ENCODE results near the gene ARHGEF28. TPM values are rescaled to one million over a fixed set of nuclear protein-coding genes. Genes with fewer than 3 reads are reported as not detected.

Gene ARHGEF28
- total and polyA plus RNA-seq, 4 experiments from 2014 or later = not detected

GRCh38 chr5:73973135-73973534 is 347.1 kb downstream of the ARHGEF28 start:
- H3K4me1 ChIP-seq (ENCODE audit: insufficient read depth, low read length) = no peaks in the 10 kb centered on the region
- no peaks in the 10 kb centered on the region for H3K36me3 Mint-ChIP-seq
- H3K4me1 Mint-ChIP-seq = no peaks in the 10 kb centered on the region
- ChIA-PET CTCF (ENCODE audit: partially characterized antibody) (no interaction called here), POLR2A (ENCODE audit: partially characterized antibody) (no interaction called here)
- no peak overlapping the region for H3K4me3 ChIP-seq (ENCODE audit: low read length in 2 of 2)
- H3K4me3 Mint-ChIP-seq = no peak overlapping the region
- no peak for DNase-seq
- H3K27ac ChIP-seq (ENCODE audit: low read depth, low read length) = no peak overlapping the region
- H3K9me3 Mint-ChIP-seq = peaks cover 0 to 5% (median 0%) of the 10 kb centered on the region in 8 donors
- no peak overlapping the region for H3K27ac Mint-ChIP-seq
- peaks cover 7 to 9% of the 10 kb centered on the region in 2 donors for H3K27me3 Mint-ChIP-seq
- intact Hi-C loops (cut with micrococcal nuclease) = no loop called here
- H3K27me3 ChIP-seq (ENCODE audit: insufficient read depth, low read length) = no peaks in the 10 kb centered on the region
- no peaks in the 10 kb centered on the region for H3K36me3 ChIP-seq (ENCODE audit: insufficient read depth, low read length)
- no peaks in the 10 kb centered on the region for H3K9me3 ChIP-seq (ENCODE audit: control insufficient read depth in 1 of 2, low read length in 2 of 2)

- no peak overlapping the region for H3K4me3 ChIP-seq (ENCODE audit: low read length in 2 of 2)
- Mint-ChIP-seq H3K4me3 (no peak overlapping the region), H3K27ac (no peak overlapping the region), H3K27me3 (peaks cover 6 to 11% of the 10 kb centered on the region in 2 donors), H3K9me3 (peaks cover 0 to 5% (median 0%) of the 10 kb centered on the region in 8 donors), H3K36me3 (no peaks in the 10 kb centered on the region), H3K4me1 (no peaks in the 10 kb centered on the region)
- no peak overlapping the region for H3K27ac ChIP-seq (ENCODE audit: low read depth, low read length)
- intact Hi-C loops (cut with micrococcal nuclease) = no loop called here
- no peaks in the 10 kb centered on the region for H3K36me3 ChIP-seq (ENCODE audit: insufficient read depth, low read length)
- H3K4me1 ChIP-seq (ENCODE audit: insufficient read depth, low read length) = no peaks in the 10 kb centered on the region
- POLR2A ChIA-PET (ENCODE audit: partially characterized antibody) = no interaction called here
- no peaks in the 10 kb centered on the region for H3K9me3 ChIP-seq (ENCODE audit: control insufficient read depth in 1 of 2, low read length in 2 of 2)
- CTCF ChIA-PET (ENCODE audit: partially characterized antibody) = no interaction called here
- no peaks in the 10 kb centered on the region for H3K27me3 ChIP-seq (ENCODE audit: insufficient read depth, low read length)
- no peak for DNase-seq
These were observed 348.9 kb downstream of the ARHGEF28 start for GRCh38 chr5:73974871-73975360.

- Histone ChIP-seq H3K4me3 (ENCODE audit: low read length in 2 of 2) (no peak overlapping the region), H3K9me3 (ENCODE audit: control insufficient read depth in 1 of 2, low read length in 2 of 2) (no peaks in the 10 kb centered on the region), H3K27ac (ENCODE audit: low read depth, low read length) (no peak overlapping the region), H3K27me3 (ENCODE audit: insufficient read depth, low read length) (no peaks in the 10 kb centered on the region), H3K36me3 (ENCODE audit: insufficient read depth, low read length) (no peaks in the 10 kb centered on the region), H3K4me1 (ENCODE audit: insufficient read depth, low read length) (no peaks in the 10 kb centered on the region)
- Mint-ChIP-seq H3K4me1 (no peaks in the 10 kb centered on the region), H3K9me3 (peaks cover 0 to 5% (median 0%) of the 10 kb centered on the region in 8 donors), H3K27ac (no peak overlapping the region), H3K27me3 (peaks cover 6 to 9% of the 10 kb centered on the region in 2 donors), H3K36me3 (no peaks in the 10 kb centered on the region), H3K4me3 (no peak overlapping the region)
- ChIA-PET POLR2A (ENCODE audit: partially characterized antibody) (no interaction called here), CTCF (ENCODE audit: partially characterized antibody) (no interaction called here)
- no peak for DNase-seq
- intact Hi-C loops (cut with micrococcal nuclease) = no loop called here
These were observed 349.8 kb downstream of the ARHGEF28 start for GRCh38 chr5:73975845-73976244.

- Histone ChIP-seq H3K4me1 (ENCODE audit: insufficient read depth, low read length) (no peaks in the 10 kb centered on the region), H3K36me3 (ENCODE audit: insufficient read depth, low read length) (no peaks in the 10 kb centered on the region), H3K27me3 (ENCODE audit: insufficient read depth, low read length) (no peaks in the 10 kb centered on the region), H3K27ac (ENCODE audit: low read depth, low read length) (no peak overlapping the region), H3K9me3 (ENCODE audit: control insufficient read depth in 1 of 2, low read length in 2 of 2) (no peaks in the 10 kb centered on the region), H3K4me3 (ENCODE audit: low read length in 2 of 2) (no peak overlapping the region)
- intact Hi-C loops (cut with micrococcal nuclease) = no loop called here
- ChIA-PET CTCF (ENCODE audit: partially characterized antibody) (no interaction called here), POLR2A (ENCODE audit: partially characterized antibody) (no interaction called here)
- no peaks in the 10 kb centered on the region for H3K4me1 Mint-ChIP-seq
- H3K27me3 Mint-ChIP-seq = peaks cover 6 to 8% of the 10 kb centered on the region in 2 donors
- peaks cover 0 to 5% (median 0%) of the 10 kb centered on the region in 8 donors for H3K9me3 Mint-ChIP-seq
- no peaks in the 10 kb centered on the region for H3K36me3 Mint-ChIP-seq
- no peak overlapping the region for H3K4me3 Mint-ChIP-seq
- no peak overlapping the region for H3K27ac Mint-ChIP-seq
- DNase-seq = no peak
These were observed 351.1 kb downstream of the ARHGEF28 start for GRCh38 chr5:73977146-73977545.

- Histone ChIP-seq H3K4me3 (ENCODE audit: low read length in 2 of 2) (no peak overlapping the region), H3K27me3 (ENCODE audit: insufficient read depth, low read length) (no peaks in the 10 kb centered on the region), H3K36me3 (ENCODE audit: insufficient read depth, low read length) (no peaks in the 10 kb centered on the region), H3K4me1 (ENCODE audit: insufficient read depth, low read length) (no peaks in the 10 kb centered on the region), H3K27ac (ENCODE audit: low read depth, low read length) (no peak overlapping the region), H3K9me3 (ENCODE audit: control insufficient read depth in 1 of 2, low read length in 2 of 2) (no peaks in the 10 kb centered on the region)
- no peak overlapping the region for H3K4me3 Mint-ChIP-seq
- no peak for DNase-seq
- intact Hi-C loops (cut with micrococcal nuclease) = no loop called here
- H3K27ac Mint-ChIP-seq = no peak overlapping the region
- H3K36me3 Mint-ChIP-seq = no peaks in the 10 kb centered on the region
- ChIA-PET POLR2A (ENCODE audit: partially characterized antibody) (no interaction called here), CTCF (ENCODE audit: partially characterized antibody) (no interaction called here)
- H3K4me1 Mint-ChIP-seq = no peaks in the 10 kb centered on the region
- H3K9me3 Mint-ChIP-seq = no peaks in the 10 kb centered on the region
- peaks cover 4 to 7% of the 10 kb centered on the region in 2 donors for H3K27me3 Mint-ChIP-seq
These were observed 353.3 kb downstream of the ARHGEF28 start for GRCh38 chr5:73979321-73979720.

GRCh38 chr5:73981704-73982103 is 355.7 kb downstream of the ARHGEF28 start:
- POLR2A ChIA-PET (ENCODE audit: partially characterized antibody) = no interaction called here
- Mint-ChIP-seq H3K36me3 (no peaks in the 10 kb centered on the region), H3K4me1 (no peaks in the 10 kb centered on the region), H3K27ac (no peak overlapping the region), H3K4me3 (no peak overlapping the region), H3K27me3 (peaks cover 5 to 10% of the 10 kb centered on the region in 2 donors), H3K9me3 (no peaks in the 10 kb centered on the region)
- no peak for DNase-seq
- no peaks in the 10 kb centered on the region for H3K27me3 ChIP-seq (ENCODE audit: insufficient read depth, low read length)
- H3K27ac ChIP-seq (ENCODE audit: low read depth, low read length) = no peak overlapping the region
- CTCF ChIA-PET (ENCODE audit: partially characterized antibody) = no interaction called here
- no peak overlapping the region for H3K4me3 ChIP-seq (ENCODE audit: low read length in 2 of 2)
- intact Hi-C loops (cut with micrococcal nuclease) = no loop called here
- no peaks in the 10 kb centered on the region for H3K4me1 ChIP-seq (ENCODE audit: insufficient read depth, low read length)
- no peaks in the 10 kb centered on the region for H3K36me3 ChIP-seq (ENCODE audit: insufficient read depth, low read length)
- H3K9me3 ChIP-seq (ENCODE audit: control insufficient read depth in 1 of 2, low read length in 2 of 2) = no peaks in the 10 kb centered on the region

GRCh38 chr5:73983644-73984043 is 357.6 kb downstream of the ARHGEF28 start:
- Mint-ChIP-seq H3K36me3 (no peaks in the 10 kb centered on the region), H3K27me3 (peaks cover 3 to 6% of the 10 kb centered on the region in 2 donors), H3K9me3 (no peaks in the 10 kb centered on the region), H3K4me3 (no peak overlapping the region), H3K4me1 (no peaks in the 10 kb centered on the region), H3K27ac (no peak overlapping the region)
- no peaks in the 10 kb centered on the region for H3K36me3 ChIP-seq (ENCODE audit: insufficient read depth, low read length)
- H3K4me3 ChIP-seq (ENCODE audit: low read length in 2 of 2) = no peak overlapping the region
- no peaks in the 10 kb centered on the region for H3K9me3 ChIP-seq (ENCODE audit: control insufficient read depth in 1 of 2, low read length in 2 of 2)
- no peak for DNase-seq
- ChIA-PET CTCF (ENCODE audit: partially characterized antibody) (no interaction called here), POLR2A (ENCODE audit: partially characterized antibody) (no interaction called here)
- intact Hi-C loops (cut with micrococcal nuclease) = no loop called here
- no peaks in the 10 kb centered on the region for H3K4me1 ChIP-seq (ENCODE audit: insufficient read depth, low read length)
- no peak overlapping the region for H3K27ac ChIP-seq (ENCODE audit: low read depth, low read length)
- no peaks in the 10 kb centered on the region for H3K27me3 ChIP-seq (ENCODE audit: insufficient read depth, low read length)

GRCh38 chr5:73985145-73985544 is 359.1 kb downstream of the ARHGEF28 start:
- Mint-ChIP-seq H3K9me3 (peaks cover 0 to 2% (median 0%) of the 10 kb centered on the region in 8 donors), H3K36me3 (no peaks in the 10 kb centered on the region), H3K4me1 (no peaks in the 10 kb centered on the region), H3K27me3 (peaks cover 3 to 7% of the 10 kb centered on the region in 2 donors), H3K27ac (no peak overlapping the region), H3K4me3 (no peak overlapping the region)
- Histone ChIP-seq H3K27ac (ENCODE audit: low read depth, low read length) (no peak overlapping the region), H3K36me3 (ENCODE audit: insufficient read depth, low read length) (no peaks in the 10 kb centered on the region), H3K4me3 (ENCODE audit: low read length in 2 of 2) (no peak overlapping the region), H3K4me1 (ENCODE audit: insufficient read depth, low read length) (no peaks in the 10 kb centered on the region), H3K27me3 (ENCODE audit: insufficient read depth, low read length) (no peaks in the 10 kb centered on the region), H3K9me3 (ENCODE audit: control insufficient read depth in 1 of 2, low read length in 2 of 2) (no peaks in the 10 kb centered on the region)
- DNase-seq = no peak
- CTCF ChIA-PET (ENCODE audit: partially characterized antibody) = interaction anchor here (1.2 kb wide), 1 partner anchor 35 kb away, joined by 3 read pairs; no protein-coding TSS in a partner anchor
- intact Hi-C loops (cut with micrococcal nuclease) = no loop called here
- POLR2A ChIA-PET (ENCODE audit: partially characterized antibody) = no interaction called here

Data from CD4-positive, alpha-beta memory T cell (primary cell).